OCI-LY3 (cell line): ENCODE measurements around the gene KHDC4.

Source experiments
- EZH2phosphoT487 ChIP-seq: fragments of 200-600 bp; shearing (Covaris generic); IDR thresholded peaks from 2 replicates; pipeline ENCODE4 v1.6.1; 2018; ENCODE audit warnings: antibody characterized with exemption, mixed run types, low read depth
- TF ChIP-seq, protein P1 (sequence below): fragments of 200-600, 300-600 bp; sonication (generic); IDR thresholded peaks from 2 replicates; pipeline ENCODE4 v1.5.1; 2014; ENCODE audit warnings: antibody characterized with exemption, low read length, low read depth

DNA sequence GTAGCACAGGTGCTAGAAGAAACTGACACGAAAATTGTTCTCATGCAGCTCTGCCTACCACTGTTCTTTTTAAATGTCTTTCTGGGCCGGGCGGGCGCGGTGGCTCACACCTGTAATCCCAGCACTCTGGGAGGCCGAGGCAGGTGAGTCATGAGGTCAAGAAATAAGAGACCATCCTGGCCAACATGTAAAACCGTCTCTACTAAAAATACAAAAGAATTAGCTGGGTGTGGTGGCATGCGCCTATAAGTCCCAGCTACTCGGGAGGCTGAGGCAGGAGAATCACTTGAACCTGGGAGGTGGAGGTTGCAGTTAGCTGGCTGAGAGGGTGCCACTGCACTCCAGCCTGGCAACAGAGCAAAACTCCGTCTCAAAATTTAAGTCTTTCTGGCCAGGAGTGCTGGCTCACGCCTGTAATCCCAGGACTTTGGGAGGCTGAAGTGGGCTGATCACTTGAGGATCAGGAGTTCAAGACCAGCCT lies 22.1 kb downstream of the KHDC4 start:
- TF ChIP-seq, protein P1, sequence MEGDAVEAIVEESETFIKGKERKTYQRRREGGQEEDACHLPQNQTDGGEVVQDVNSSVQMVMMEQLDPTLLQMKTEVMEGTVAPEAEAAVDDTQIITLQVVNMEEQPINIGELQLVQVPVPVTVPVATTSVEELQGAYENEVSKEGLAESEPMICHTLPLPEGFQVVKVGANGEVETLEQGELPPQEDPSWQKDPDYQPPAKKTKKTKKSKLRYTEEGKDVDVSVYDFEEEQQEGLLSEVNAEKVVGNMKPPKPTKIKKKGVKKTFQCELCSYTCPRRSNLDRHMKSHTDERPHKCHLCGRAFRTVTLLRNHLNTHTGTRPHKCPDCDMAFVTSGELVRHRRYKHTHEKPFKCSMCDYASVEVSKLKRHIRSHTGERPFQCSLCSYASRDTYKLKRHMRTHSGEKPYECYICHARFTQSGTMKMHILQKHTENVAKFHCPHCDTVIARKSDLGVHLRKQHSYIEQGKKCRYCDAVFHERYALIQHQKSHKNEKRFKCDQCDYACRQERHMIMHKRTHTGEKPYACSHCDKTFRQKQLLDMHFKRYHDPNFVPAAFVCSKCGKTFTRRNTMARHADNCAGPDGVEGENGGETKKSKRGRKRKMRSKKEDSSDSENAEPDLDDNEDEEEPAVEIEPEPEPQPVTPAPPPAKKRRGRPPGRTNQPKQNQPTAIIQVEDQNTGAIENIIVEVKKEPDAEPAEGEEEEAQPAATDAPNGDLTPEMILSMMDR = no peak
- no peak for TF ChIP-seq EZH2phosphoT487
